ENCODE results near the gene HNRNPUL2.

The HNRNPUL2 gene

DNA sequence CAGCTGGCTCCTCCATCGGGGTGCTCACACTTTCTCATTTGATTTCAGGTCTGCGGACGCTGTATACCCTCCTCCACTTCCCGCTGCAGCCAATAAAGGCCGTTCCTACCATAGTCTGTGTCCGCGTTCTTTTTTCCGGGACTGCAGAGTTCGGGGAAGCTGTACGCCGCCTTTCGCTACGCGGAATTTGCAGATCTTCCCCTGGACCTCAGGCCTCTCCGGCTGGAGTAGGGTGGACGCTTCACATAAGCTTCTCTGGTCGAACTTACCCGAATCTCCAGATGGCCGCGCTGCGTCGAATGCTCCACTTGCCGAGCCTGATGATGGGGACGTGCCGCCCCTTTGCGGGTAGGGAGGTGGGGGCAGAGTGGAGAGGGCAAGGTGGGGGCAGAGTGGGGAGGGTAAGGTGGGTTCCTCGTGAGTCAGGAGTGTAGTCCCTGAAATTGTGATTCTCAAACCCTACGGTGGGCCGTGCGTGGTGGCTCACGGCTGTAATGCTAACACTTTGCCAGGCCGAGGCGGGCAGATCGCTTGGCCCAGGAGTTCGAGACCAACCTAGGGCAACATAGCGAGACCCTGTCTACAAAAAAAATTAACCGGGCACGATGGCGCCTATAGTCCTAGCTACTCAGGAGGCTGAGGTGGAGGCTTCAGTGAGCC, 61.5 kb downstream of the HNRNPUL2 start:
- peak; percentile 61 for DNase-seq

DNA sequence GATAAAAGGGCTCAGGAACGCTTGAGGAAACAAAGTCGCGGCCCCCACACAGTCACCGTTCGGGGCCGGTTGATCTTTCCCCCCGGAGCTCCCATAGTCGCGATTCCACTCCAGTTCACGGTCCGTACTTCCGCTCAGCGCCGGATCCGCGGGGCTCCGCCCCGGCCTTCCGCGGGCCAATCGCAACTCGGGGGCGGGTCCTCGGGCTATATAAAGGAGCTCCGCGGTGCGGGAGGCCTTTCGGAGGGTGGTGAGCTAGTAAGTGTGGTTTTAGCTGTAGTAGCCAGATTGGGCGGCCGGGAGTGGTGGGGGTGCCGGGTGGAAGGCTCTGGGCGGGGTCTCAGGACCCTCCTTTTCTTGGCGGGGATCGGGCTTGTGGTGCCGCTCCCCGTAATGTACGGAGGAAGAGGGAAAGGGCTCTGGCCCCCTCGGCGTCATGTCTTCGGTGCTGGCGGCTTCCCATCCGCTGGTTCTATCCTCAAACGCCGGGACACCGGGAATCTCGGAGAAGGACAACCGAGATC, 62.1 kb downstream of the HNRNPUL2 start, which contains the start of the genes C11orf98 and CSKMT:
Gene C11orf98 (minus strand): TSS at position 136 of the 524 bp plus-strand sequence. CDS start 41 bp downstream, at position 95.
Gene CSKMT (plus strand): TSS at position 238 of the 524 bp plus-strand sequence. CDS start 568 bp downstream, outside the sequence.
- peak; percentile 92 for DNase-seq

DNA sequence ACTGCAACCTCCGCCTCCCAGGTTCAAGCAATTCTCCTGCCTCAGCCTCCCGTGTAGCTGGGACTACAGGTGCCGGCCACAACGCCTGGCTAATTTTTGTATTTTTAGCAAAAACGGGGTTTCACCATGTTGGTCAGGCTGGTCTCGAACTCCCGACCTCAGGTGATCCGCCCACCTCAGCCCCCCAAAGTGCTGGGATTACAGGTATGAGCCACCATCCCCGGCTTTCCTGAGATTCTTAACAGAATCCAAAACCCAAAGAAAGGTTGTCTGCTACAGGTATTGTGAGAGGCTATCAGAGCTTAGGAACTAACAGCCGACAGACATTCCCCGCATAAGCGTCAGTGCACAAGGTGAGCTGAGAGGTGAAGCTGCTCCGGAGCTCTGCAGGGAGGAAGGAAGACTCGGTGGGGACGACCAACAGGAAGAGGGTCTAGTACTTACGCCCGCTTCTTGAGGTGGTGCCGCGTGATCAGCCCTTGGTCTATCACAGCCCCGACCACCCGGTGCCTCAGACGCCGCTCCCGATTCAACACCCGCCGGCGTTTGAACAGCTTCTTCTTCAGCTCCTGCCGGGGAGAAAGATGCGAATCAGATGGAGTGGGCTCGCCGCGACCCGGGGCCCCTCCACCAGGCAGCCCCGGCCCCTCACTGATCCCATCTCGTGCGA, 62.7 kb downstream of the HNRNPUL2 start:
- DNase-seq: peak; percentile 35
